Left ventricle myocardium inferior (tissue), 1 donor: ENCODE measurements around the gene CHSY1. TPM values are rescaled to one million over a fixed set of nuclear protein-coding genes. Genes with fewer than 3 reads are reported as not detected.
"Not testable (repeated sequence)": the region's sequence is repeated elsewhere in the genome, so short reads cannot be mapped to it uniquely, and the experiment has no call there.

Experiments
- DNase-seq: peaks from one replicate; pipeline ENCODE4 v3.0.0-alpha.2; 2020
- H3K27ac ChIP-seq: fragments of 200-600 bp; replicated peaks from 2 replicates; pipeline ENCODE4 v1.8.0; 2021
- H3K27me3 ChIP-seq: fragments of 200-600 bp; 2 replicates; pipeline ENCODE4 v1.8.0; 2021; ENCODE audit warnings: low read depth
- H3K36me3 ChIP-seq: fragments of 200-600 bp; 2 replicates; pipeline ENCODE4 v1.8.0; 2021
- H3K4me1 ChIP-seq: fragments of 200-600 bp; 2 replicates; pipeline ENCODE4 v1.8.0; 2021
- H3K4me3 ChIP-seq: fragments of 200-600 bp; 2 replicates; pipeline ENCODE4 v1.8.0; 2021; ENCODE audit warnings: mild to moderate bottlenecking, moderate library complexity
- H3K9me3 ChIP-seq: fragments of 200-600 bp; replicated peaks from 2 replicates; pipeline ENCODE4 v1.8.0; 2021
- CTCF ChIP-seq: fragments of 200-600 bp; IDR thresholded peaks from 2 replicates; pipeline ENCODE4 v1.8.0; 2021; ENCODE audit warnings: antibody characterized with exemption, mild to moderate bottlenecking, borderline replicate concordance
- intact Hi-C: fragments of 100-400 bp; cut with micrococcal nuclease; formaldehyde crosslinking; loops from one replicate; pipeline ENCODE4 v1.11.0; 2022
- total RNA-seq: library from RNA; stranded (reverse); fragmentation: NEBNext Ultra II Directional; extraction: Animal tissue kit (Norgen Biotek cat#: 25700); gene quantifications from one replicate; pipeline ENCODE4 v1.2.1, GENCODE V29; 2021
- donor health status: DM: no; HTN: yes; CAD: no; lungs with severe emphysema.

The CHSY1 gene
- total RNA-seq, 1 donor from 2014 or later, result 15.1 TPM

DNA sequence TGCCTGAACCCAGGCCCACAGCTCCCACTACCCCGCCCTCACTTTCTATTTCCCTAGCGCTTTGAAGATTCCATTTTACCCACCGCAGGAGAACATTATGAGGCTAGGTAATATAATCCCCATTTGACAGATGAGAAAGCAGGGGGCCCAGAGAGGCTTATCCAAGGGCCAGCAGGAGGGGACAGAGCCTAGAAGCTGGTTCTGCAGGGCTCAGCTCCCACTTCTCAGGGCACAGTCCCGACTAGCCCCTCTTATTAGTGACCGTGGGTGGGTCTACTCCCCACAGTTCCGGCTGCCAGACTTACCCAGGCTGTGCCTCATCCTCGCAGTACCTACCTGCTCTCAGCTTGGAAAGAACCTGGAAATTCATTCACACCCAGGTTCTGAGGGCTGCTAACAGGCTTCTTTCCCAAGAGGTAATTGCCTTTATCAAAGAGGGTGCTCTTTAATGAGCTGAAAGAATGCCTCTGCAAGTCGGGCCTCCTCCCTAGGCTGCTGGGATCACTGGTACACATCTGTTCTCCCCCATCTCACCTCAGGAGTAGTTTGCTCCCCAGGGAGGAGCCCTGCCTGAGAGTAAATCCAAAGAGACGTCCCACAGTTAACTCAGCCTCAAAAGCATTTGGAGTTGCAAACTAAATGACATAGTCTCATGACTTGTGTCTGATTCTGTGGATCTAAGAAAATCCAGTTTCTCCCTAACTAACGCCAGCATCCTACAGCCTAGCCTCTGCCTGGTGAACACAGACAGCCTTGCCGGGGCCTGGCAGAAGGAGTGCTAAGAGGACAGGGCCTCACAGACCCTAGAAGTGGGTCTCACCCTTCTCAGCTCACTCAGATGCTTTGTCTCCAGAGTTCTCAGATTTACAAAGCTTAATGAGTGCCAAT is 125.0 kb downstream of the CHSY1 start:
- TF ChIP-seq CTCF, result no peak
- H3K4me1 ChIP-seq, result peaks cover 37% of the 10 kb centered on the region
- intact Hi-C loops, result loop anchor here (10.0 kb wide), 1 partner anchor 118 kb away; no protein-coding TSS in a partner anchor

GRCh38 chr15:101125881-101126428 is 125.9 kb downstream of the CHSY1 start:
- not testable (repeated sequence) for H3K27ac ChIP-seq, H3K27me3 ChIP-seq, H3K4me3 ChIP-seq, DNase-seq, H3K36me3 ChIP-seq, H3K9me3 ChIP-seq
- intact Hi-C loops, result loop anchor here (10.0 kb wide), 1 partner anchor 119 kb away; no protein-coding TSS in a partner anchor
- H3K4me1 ChIP-seq, result peaks cover 46% of the 10 kb centered on the region

More for the DNA sequence above, 125.0 kb downstream of the CHSY1 start:
- Histone ChIP-seq H3K27me3 (no peaks in the 10 kb centered on the region), H3K36me3 (no peaks in the 10 kb centered on the region), H3K9me3 (peaks cover 8% of the 10 kb centered on the region), H3K4me3 (no peak overlapping the region), H3K27ac (peak overlapping the region; percentile 84)
- no peak for DNase-seq

Other genes with a start within 250 kb of the CHSY1 start
- gene SELENOS, start 25.4 kb upstream of the CHSY1 start, total RNA-seq, result 50.6 TPM
- gene SNRPA1, start 43.2 kb upstream of the CHSY1 start, total RNA-seq, result 26.8 TPM
- gene PCSK6, start 237.7 kb upstream of the CHSY1 start, total RNA-seq, result 28.6 TPM